K562 (cell line): ENCODE results near the gene PPAN. TPM values are rescaled to one million over a fixed set of nuclear protein-coding genes. Genes with fewer than 3 reads are reported as not detected.

ENCODE experiments used
- ATF7 ChIP-seq: fragments of 450-650 bp; IDR thresholded peaks from 2 replicates; pipeline ENCODE4 v1.7.1; 2014; ENCODE audit warnings: mild to moderate bottlenecking, moderate library complexity
- FIP1L1 ChIP-seq: fragments of 200-400 bp; formaldehyde crosslinking; IDR thresholded peaks from 2 replicates; pipeline ENCODE4 v1.6.1; 2018; ENCODE audit warnings: mild to moderate bottlenecking, low read depth, low read length; ENCODE audit not compliant: poor library complexity, severe bottlenecking
- GATA2 ChIP-seq: sonication (generic); formaldehyde crosslinking; IDR thresholded peaks from 2 replicates; pipeline ENCODE4 v1.4.0; 2020; ENCODE audit warnings: mild to moderate bottlenecking, missing genetic modification reagents
- KAT7 ChIP-seq: sonication (generic); formaldehyde crosslinking; IDR thresholded peaks from 2 replicates; pipeline ENCODE4 v1.8.0; 2022; ENCODE audit warnings: missing genetic modification reagents, mild to moderate bottlenecking, borderline replicate concordance
- NEUROD1 ChIP-seq: fragments of 150-350 bp; IDR thresholded peaks from 2 replicates; pipeline ENCODE4 v1.6.1; 2014; ENCODE audit warnings: borderline replicate concordance, low read length, low read depth; ENCODE audit not compliant: partially characterized antibody
- NR3C1 ChIP-seq: sonication (generic); formaldehyde crosslinking; IDR thresholded peaks from 2 replicates; pipeline ENCODE4 v1.8.1; 2022; ENCODE audit warnings: missing genetic modification reagents
- RBM39 ChIP-seq: fragments of 200-400 bp; formaldehyde crosslinking; optimal IDR thresholded peaks from 2 replicates; pipeline ENCODE3; 2018; ENCODE audit warnings: low read depth, low read length
- TAF7 ChIP-seq: fragments of 450-650 bp; IDR thresholded peaks from 2 replicates; pipeline ENCODE4 v1.6.1; 2016; ENCODE audit warnings: missing genetic modification characterization, missing compliant biosample characterization
- TBP ChIP-seq: optimal IDR thresholded peaks from 2 replicates; pipeline ENCODE3; 2011; ENCODE audit warnings: low read depth, low read length, improper control_type of control experiment
- ZNF212 ChIP-seq: fragments of 450-650 bp; formaldehyde crosslinking; IDR thresholded peaks from 2 replicates; pipeline ENCODE4 v1.4.0; 2020; ENCODE audit warnings: mild to moderate bottlenecking
- ZNF239 ChIP-seq: fragments of 250-450 bp; sonication (Bioruptor Pico); IDR thresholded peaks from 2 replicates; pipeline ENCODE4 v1.4.0; 2020; ENCODE audit warnings: mild to moderate bottlenecking
- ZNF274 ChIP-seq: IDR thresholded peaks from 2 replicates; pipeline ENCODE4 v1.6.1; 2011; ENCODE audit warnings: low read depth, mild to moderate bottlenecking, low read length, moderate library complexity, borderline replicate concordance
- ZNF699 ChIP-seq: fragments of 250-450 bp; sonication (Bioruptor Pico); IDR thresholded peaks from 2 replicates; pipeline ENCODE4 v1.8.0; 2021; ENCODE audit warnings: mild to moderate bottlenecking, moderate library complexity; ENCODE audit not compliant: insufficient replicate concordance
- polyA plus RNA-seq, 8 experiments: library from polyadenylated mRNA; depleted of rRNA in 4 of 8; stranded (reverse) in 5 of 8; unstranded in 3 of 8; fragments of >200 nt; fragmentation: Nextera tagmentation in 2 of 8; fragmentation: Illumina TruSeq in 1 of 8; extraction: Ambion mirVana in 2 of 8; extraction: Trizol in 1 of 8; gene quantifications; 2 replicates each; pipeline versions ENCODE4 v1.2.1 to v1.2.3, GENCODE V29; 2011 to 2014; ENCODE audit warnings: inconsistent platforms in 1 of 8, missing spikeins in 1 of 8
- total RNA-seq, 7 experiments: library from RNA; depleted of rRNA in 6 of 7; stranded (reverse); fragments of >200 nt in 6 of 7; fragmentation: Illumina TruSeq in 2 of 7; extraction: Trizol in 2 of 7; gene quantifications; 2 replicates each; pipeline versions ENCODE4 v1.2.1 to v1.2.3, GENCODE V29; 2011 to 2021; ENCODE audit warnings: low replicate concordance in 1 of 7
- TF ChIP-seq, protein P1 (sequence below): fragments of 250-450 bp; sonication (Bioruptor Pico); IDR thresholded peaks from 2 replicates; pipeline ENCODE4 v1.5.0; 2021; ENCODE audit warnings: mild to moderate bottlenecking, borderline replicate concordance
- TF ChIP-seq, protein P2 (sequence below): sonication (generic); formaldehyde crosslinking; IDR thresholded peaks from 2 replicates; pipeline ENCODE4 v1.8.1; 2022; ENCODE audit warnings: missing genetic modification reagents
- TF ChIP-seq, protein P3 (sequence below), 2 experiments: fragments of 450-650 bp; IDR thresholded peaks; 2 replicates each; pipeline ENCODE4 v1.6.1; 2018; ENCODE audit warnings: mild to moderate bottlenecking in 2 of 2, low read depth in 1 of 2; ENCODE audit not compliant: partially characterized antibody in 2 of 2
- TF ChIP-seq, protein P4 (sequence below): fragments of 250-450 bp; sonication (Bioruptor Pico); IDR thresholded peaks from 2 replicates; pipeline ENCODE4 v1.8.0; 2021; ENCODE audit warnings: borderline replicate concordance, mild to moderate bottlenecking, moderate library complexity; ENCODE audit not compliant: poor library complexity, severe bottlenecking
- TF ChIP-seq, protein P5 (sequence below), 2 experiments: fragments of 250-450 bp in 1 of 2; fragments of 450-650 bp in 1 of 2; sonication (Bioruptor Pico) in 1 of 2; IDR thresholded peaks; 2 replicates each; pipeline versions ENCODE4 v1.6.1 to v1.8.0; 2016 to 2021; ENCODE audit warnings: mild to moderate bottlenecking in 2 of 2, moderate library complexity in 2 of 2, missing compliant biosample characterization in 1 of 2, missing genetic modification characterization in 1 of 2

The PPAN gene
- total and polyA plus RNA-seq, 9 of the 15 experiments (the other 6 are each of a cell fraction or from before 2014, with no cell fraction given), result 2.2 to 129 (median 59.1) TPM

DNA sequence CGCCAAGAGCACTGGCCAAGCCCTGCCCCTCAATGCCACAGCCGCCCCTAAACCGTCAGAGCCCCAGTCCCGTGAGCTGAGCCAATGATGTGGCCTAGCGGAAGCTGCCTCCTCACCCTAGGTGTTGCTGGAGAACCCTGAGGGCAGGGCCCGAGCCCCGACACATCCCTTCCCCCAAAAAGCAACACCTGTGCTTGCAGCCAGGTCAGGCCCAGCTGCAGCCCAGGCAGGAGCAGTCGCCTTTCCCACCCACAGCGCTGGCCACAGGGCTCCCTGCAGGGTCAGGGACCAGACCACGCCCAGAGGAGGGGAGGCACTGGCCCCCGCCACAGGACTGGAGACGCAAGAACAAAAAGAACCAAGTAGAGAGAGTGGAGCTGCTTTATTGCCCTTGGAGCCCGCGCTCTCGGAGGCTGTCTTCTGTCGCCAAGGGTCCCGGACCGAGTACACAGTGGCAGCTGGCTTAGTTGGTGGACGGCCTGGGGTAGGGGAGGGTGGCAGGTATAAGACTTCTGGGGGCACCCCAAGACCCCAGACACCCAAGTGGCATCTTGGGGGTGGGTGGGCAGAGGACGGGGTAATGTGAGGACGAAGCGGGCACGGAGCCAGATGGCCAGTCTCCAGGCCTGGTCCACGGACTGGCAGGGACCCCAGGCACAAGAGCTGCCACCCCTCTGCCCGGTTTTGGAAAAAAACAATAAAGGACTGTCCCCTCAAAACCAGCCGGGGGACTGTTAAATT is 8.7 kb downstream of the PPAN start (continued):
- TF ChIP-seq, protein P1, sequence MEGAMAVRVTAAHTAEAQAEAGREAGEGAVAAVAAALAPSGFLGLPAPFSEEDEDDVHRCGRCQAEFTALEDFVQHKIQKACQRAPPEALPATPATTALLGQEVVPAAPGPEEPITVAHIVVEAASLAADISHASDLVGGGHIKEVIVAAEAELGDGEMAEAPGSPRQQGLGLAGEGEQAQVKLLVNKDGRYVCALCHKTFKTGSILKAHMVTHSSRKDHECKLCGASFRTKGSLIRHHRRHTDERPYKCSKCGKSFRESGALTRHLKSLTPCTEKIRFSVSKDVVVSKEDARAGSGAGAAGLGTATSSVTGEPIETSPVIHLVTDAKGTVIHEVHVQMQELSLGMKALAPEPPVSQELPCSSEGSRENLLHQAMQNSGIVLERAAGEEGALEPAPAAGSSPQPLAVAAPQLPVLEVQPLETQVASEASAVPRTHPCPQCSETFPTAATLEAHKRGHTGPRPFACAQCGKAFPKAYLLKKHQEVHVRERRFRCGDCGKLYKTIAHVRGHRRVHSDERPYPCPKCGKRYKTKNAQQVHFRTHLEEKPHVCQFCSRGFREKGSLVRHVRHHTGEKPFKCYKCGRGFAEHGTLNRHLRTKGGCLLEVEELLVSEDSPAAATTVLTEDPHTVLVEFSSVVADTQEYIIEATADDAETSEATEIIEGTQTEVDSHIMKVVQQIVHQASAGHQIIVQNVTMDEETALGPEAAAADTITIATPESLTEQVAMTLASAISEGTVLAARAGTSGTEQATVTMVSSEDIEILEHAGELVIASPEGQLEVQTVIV, result no peak
- TF ChIP-seq RBM39 (no peak), TAF7 (tag) (no peak), ZNF274 (no peak), ZNF699 (CRISPR knock-in tag) (no peak), ZNF212 (no peak), ATF7 (no peak), NEUROD1 (no peak), GATA2 (CRISPR knock-in tag) (no peak), ZNF239 (no peak), NR3C1 (CRISPR knock-in tag) (0 out of 2 replicates have a peak, but pooled peaks have one; percentile 42), TBP (no peak), KAT7 (CRISPR knock-in tag) (no peak), FIP1L1 (peak; percentile 3)
- TF ChIP-seq, protein P2, sequence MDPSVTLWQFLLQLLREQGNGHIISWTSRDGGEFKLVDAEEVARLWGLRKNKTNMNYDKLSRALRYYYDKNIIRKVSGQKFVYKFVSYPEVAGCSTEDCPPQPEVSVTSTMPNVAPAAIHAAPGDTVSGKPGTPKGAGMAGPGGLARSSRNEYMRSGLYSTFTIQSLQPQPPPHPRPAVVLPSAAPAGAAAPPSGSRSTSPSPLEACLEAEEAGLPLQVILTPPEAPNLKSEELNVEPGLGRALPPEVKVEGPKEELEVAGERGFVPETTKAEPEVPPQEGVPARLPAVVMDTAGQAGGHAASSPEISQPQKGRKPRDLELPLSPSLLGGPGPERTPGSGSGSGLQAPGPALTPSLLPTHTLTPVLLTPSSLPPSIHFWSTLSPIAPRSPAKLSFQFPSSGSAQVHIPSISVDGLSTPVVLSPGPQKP (CRISPR knock-in tag), result no peak
- TF ChIP-seq, protein P3, sequence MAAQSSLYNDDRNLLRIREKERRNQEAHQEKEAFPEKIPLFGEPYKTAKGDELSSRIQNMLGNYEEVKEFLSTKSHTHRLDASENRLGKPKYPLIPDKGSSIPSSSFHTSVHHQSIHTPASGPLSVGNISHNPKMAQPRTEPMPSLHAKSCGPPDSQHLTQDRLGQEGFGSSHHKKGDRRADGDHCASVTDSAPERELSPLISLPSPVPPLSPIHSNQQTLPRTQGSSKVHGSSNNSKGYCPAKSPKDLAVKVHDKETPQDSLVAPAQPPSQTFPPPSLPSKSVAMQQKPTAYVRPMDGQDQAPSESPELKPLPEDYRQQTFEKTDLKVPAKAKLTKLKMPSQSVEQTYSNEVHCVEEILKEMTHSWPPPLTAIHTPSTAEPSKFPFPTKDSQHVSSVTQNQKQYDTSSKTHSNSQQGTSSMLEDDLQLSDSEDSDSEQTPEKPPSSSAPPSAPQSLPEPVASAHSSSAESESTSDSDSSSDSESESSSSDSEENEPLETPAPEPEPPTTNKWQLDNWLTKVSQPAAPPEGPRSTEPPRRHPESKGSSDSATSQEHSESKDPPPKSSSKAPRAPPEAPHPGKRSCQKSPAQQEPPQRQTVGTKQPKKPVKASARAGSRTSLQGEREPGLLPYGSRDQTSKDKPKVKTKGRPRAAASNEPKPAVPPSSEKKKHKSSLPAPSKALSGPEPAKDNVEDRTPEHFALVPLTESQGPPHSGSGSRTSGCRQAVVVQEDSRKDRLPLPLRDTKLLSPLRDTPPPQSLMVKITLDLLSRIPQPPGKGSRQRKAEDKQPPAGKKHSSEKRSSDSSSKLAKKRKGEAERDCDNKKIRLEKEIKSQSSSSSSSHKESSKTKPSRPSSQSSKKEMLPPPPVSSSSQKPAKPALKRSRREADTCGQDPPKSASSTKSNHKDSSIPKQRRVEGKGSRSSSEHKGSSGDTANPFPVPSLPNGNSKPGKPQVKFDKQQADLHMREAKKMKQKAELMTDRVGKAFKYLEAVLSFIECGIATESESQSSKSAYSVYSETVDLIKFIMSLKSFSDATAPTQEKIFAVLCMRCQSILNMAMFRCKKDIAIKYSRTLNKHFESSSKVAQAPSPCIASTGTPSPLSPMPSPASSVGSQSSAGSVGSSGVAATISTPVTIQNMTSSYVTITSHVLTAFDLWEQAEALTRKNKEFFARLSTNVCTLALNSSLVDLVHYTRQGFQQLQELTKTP (IDR thresholded peaks at IDR 0.05; ENCODE audit: low read depth in 1 of 2, partially characterized antibody in 2 of 2), result no peak
- TF ChIP-seq, protein P4, sequence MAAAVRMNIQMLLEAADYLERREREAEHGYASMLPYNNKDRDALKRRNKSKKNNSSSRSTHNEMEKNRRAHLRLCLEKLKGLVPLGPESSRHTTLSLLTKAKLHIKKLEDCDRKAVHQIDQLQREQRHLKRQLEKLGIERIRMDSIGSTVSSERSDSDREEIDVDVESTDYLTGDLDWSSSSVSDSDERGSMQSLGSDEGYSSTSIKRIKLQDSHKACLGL, result no peak
- TF ChIP-seq, protein P5, sequence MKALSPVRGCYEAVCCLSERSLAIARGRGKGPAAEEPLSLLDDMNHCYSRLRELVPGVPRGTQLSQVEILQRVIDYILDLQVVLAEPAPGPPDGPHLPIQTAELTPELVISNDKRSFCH (CRISPR knock-in tag; IDR thresholded peaks at IDR 0.05), result no peak
- TF ChIP-seq, protein P5 (tag; IDR thresholded peaks at IDR 0.05), result no peak
